ENCODE data around the gene G2E3. TPM values are rescaled to one million over a fixed set of nuclear protein-coding genes. Genes with fewer than 3 reads are reported as not detected.

Gene G2E3
- total and polyA plus RNA-seq, 2 of the 13 experiments (the other 11 are each of a cell fraction or from before 2014, with no cell fraction given) = 22.8 to 63.0 TPM

- TF ChIP-seq ZBED4 (CRISPR knock-in tag; IDR thresholded peaks at IDR 0.05; ENCODE audit: borderline replicate concordance) (no peak), PCBP1 (IDR thresholded peaks at IDR 0.05; ENCODE audit: borderline replicate concordance, low read depth, low read length) (no peak)
These were observed 31.8 kb upstream of the G2E3 start (continued) for GRCh38 chr14:30527196-30527595.

- CTCF ChIA-PET (ENCODE audit: low intra/inter-chr PET ratio, low total read pairs) = no interaction called here
- no TSS peak for BruUV-seq (replicated peaks)
These were observed 30.8 kb upstream of the G2E3 start for GRCh38 chr14:30528119-30528518.

More at GRCh38 chr14:30528119-30528518, 30.8 kb upstream of the G2E3 start:
- Histone ChIP-seq H3K9ac (ENCODE audit: insufficient read depth, low read depth, low read length) (no peak overlapping the region), H3K9me3 (ENCODE audit: low read length) (no peaks in the 10 kb centered on the region), H3K4me2 (ENCODE audit: low read depth, low read length) (no peak overlapping the region), H4K20me1 (ENCODE audit: insufficient read depth, low read length) (no peaks in the 10 kb centered on the region), H3K79me2 (ENCODE audit: insufficient read depth, low read length) (no peaks in the 10 kb centered on the region), H3K4me1 (ENCODE audit: insufficient read depth, low read length) (no peaks in the 10 kb centered on the region), H3K27ac (ENCODE audit: extremely low read length, insufficient read depth, low read length) (no peak overlapping the region), H3K4me3 (replicated peaks in 1 of 3; ENCODE audit: insufficient read depth in 1 of 3, low read depth in 2 of 3, low read length in 3 of 3) (no peak overlapping the region), H2AFZ (ENCODE audit: low read length) (no peak overlapping the region), H3K36me3 (replicated peaks in 1 of 2; ENCODE audit: control insufficient read depth in 1 of 2, insufficient read depth in 2 of 2, low read length in 2 of 2) (no peaks in the 10 kb centered on the region), H3K27me3 (ENCODE audit: control insufficient read depth in 1 of 2, insufficient read depth in 2 of 2, low read length in 2 of 2) (0 out of 5 replicates have a peak, but pooled peaks cover 0 to 2% of the 10 kb centered on the region in 2 experiments)
- ATAC-seq = peak; percentile 72
- in situ Hi-C loops (cut with HindIII; ENCODE audit: extremely low pct_ligation_motif_present, low pct_unique_long_range_greater_than_20kb) = loop anchor here (10.0 kb wide), 2 partner anchors 153 to 1773 kb away; no protein-coding TSS in a partner anchor
- DNase-seq (ENCODE audit: low spot score) = peak; percentile 21
- intact Hi-C loops (cut with micrococcal nuclease; ENCODE audit: unreplicated experiment) = no loop called here
- FAIRE-seq = no peak
- WGBS (ENCODE audit: low lambda C conversion rate) = 13% methylated on average over 5 of the region's 5 CpGs
- POLR2A ChIA-PET = no interaction called here
- no peak for TF ChIP-seq NFE2 (CRISPR knock-in tag; IDR thresholded peaks at IDR 0.05)
- TF ChIP-seq REXO4 (CRISPR knock-in tag; IDR thresholded peaks at IDR 0.05; ENCODE audit: borderline replicate concordance) = no peak
- peak; percentile 6; the same call in 1 of the 2 replicates for TF ChIP-seq MNT (IDR thresholded peaks at IDR 0.05)
- no peak for TF ChIP-seq CREM (IDR thresholded peaks at IDR 0.05)
- no peak for TF ChIP-seq CREM (CRISPR knock-in tag; IDR thresholded peaks at IDR 0.05)
- TF ChIP-seq ZSCAN25 (CRISPR knock-in tag; IDR thresholded peaks at IDR 0.05) = no peak
- TF ChIP-seq ZFYVE20 (CRISPR knock-in tag; IDR thresholded peaks at IDR 0.05; ENCODE audit: borderline replicate concordance, low read depth) = no peak
- no peak for TF ChIP-seq FLYWCH1 (CRISPR knock-in tag; IDR thresholded peaks at IDR 0.05)
- TF ChIP-seq EHMT2 (IDR thresholded peaks at IDR 0.05; ENCODE audit: borderline replicate concordance, low read depth, low read length) = 0 out of 2 replicates have a peak, but pooled peaks have one; percentile 17
- peak; percentile 92 for TF ChIP-seq MIER2 (CRISPR knock-in tag; IDR thresholded peaks at IDR 0.05)
- no peak for TF ChIP-seq ZKSCAN1 (IDR thresholded peaks at IDR 0.05; ENCODE audit: low read length)
- TF ChIP-seq REST (IDR thresholded peaks at IDR 0.05; ENCODE audit: borderline replicate concordance in 1 of 2, low read depth in 1 of 2, low read length in 2 of 2) = peak; percentile 43 to 91
